Neural cell (in vitro differentiated cells): ENCODE results near the gene DDX51.

Experiments
- EP300 ChIP-seq: fragments of 450-650 bp; conservative IDR thresholded peaks from 2 replicates; pipeline ENCODE4 v1.6.1; 2014; ENCODE audit warnings: antibody characterized with exemption, mild to moderate bottlenecking, moderate library complexity; ENCODE audit not compliant: poor library complexity, severe bottlenecking
- EZH2 ChIP-seq: fragments of 200-600, 300-800 bp; shearing (Covaris generic), sonication (generic); IDR thresholded peaks from 2 replicates; pipeline ENCODE4 v1.6.1; 2014; ENCODE audit warnings: antibody characterized with exemption, low read length, borderline replicate concordance, mild to moderate bottlenecking; ENCODE audit not compliant: insufficient read depth, poor library complexity, severe bottlenecking
- POLR2AphosphoS5 ChIP-seq: IDR thresholded peaks from 2 replicates; pipeline ENCODE4 v1.6.1; 2012
- RAD21 ChIP-seq: fragments of 450-650 bp; conservative IDR thresholded peaks from 2 replicates; pipeline ENCODE4 v1.6.1; 2014; ENCODE audit warnings: antibody characterized with exemption, mild to moderate bottlenecking, moderate library complexity
- REST ChIP-seq: IDR thresholded peaks from 2 replicates; pipeline ENCODE4 v1.6.1; 2012; ENCODE audit warnings: borderline replicate concordance
- SMC3 ChIP-seq: fragments of 450-650 bp; conservative IDR thresholded peaks from 2 replicates; pipeline ENCODE4 v1.6.1; 2014; ENCODE audit warnings: antibody characterized with exemption, mild to moderate bottlenecking, moderate library complexity; ENCODE audit not compliant: poor library complexity
- TF ChIP-seq, protein P1 (sequence below): fragments of 450-650 bp; IDR thresholded peaks from 2 replicates; pipeline ENCODE4 v1.5.1; 2014; ENCODE audit warnings: antibody characterized with exemption, mild to moderate bottlenecking, moderate library complexity; ENCODE audit not compliant: poor library complexity, severe bottlenecking

GRCh38 chr12:132121283-132121682 lies 22.8 kb downstream of the DDX51 start:
- TF ChIP-seq POLR2AphosphoS5 (no peak), EZH2 (no peak), EP300 (no peak), RAD21 (no peak), REST (no peak), SMC3 (no peak)
- TF ChIP-seq, protein P1, sequence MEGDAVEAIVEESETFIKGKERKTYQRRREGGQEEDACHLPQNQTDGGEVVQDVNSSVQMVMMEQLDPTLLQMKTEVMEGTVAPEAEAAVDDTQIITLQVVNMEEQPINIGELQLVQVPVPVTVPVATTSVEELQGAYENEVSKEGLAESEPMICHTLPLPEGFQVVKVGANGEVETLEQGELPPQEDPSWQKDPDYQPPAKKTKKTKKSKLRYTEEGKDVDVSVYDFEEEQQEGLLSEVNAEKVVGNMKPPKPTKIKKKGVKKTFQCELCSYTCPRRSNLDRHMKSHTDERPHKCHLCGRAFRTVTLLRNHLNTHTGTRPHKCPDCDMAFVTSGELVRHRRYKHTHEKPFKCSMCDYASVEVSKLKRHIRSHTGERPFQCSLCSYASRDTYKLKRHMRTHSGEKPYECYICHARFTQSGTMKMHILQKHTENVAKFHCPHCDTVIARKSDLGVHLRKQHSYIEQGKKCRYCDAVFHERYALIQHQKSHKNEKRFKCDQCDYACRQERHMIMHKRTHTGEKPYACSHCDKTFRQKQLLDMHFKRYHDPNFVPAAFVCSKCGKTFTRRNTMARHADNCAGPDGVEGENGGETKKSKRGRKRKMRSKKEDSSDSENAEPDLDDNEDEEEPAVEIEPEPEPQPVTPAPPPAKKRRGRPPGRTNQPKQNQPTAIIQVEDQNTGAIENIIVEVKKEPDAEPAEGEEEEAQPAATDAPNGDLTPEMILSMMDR: no peak
